Testis (tissue), 3 donors: ENCODE data around the gene CBFA2T2. TPM values are rescaled to one million over a fixed set of nuclear protein-coding genes. Genes with fewer than 3 reads are reported as not detected.
"Not testable (repeated sequence)": the region's sequence is repeated elsewhere in the genome, so short reads cannot be mapped to it uniquely, and the experiment has no call there.

Experiments used
- DNase-seq: peaks from one replicate; pipeline ENCODE4 v3.0.0-alpha.2; 2019
- H3K27ac ChIP-seq, 2 donors: fragments of 200-600 bp; sonication (generic); one replicate each; pipeline ENCODE4 v1.5.1; 2019
- H3K27me3 ChIP-seq: fragments of 200-600 bp; sonication (generic); one replicate; pipeline ENCODE4 v1.5.1; 2019
- H3K36me3 ChIP-seq: fragments of 200-600 bp; sonication (generic); one replicate; pipeline ENCODE4 v1.5.1; 2017; ENCODE audit warnings: low read depth; ENCODE audit errors: missing control alignments
- H3K4me1 ChIP-seq: fragments of 200-600 bp; sonication (generic); one replicate; pipeline ENCODE4 v1.5.1; 2019
- H3K4me3 ChIP-seq, 2 donors: fragments of 200-600 bp; sonication (generic); one replicate each; pipeline ENCODE4 v1.5.1; 2017 to 2019
- H3K9me3 ChIP-seq: fragments of 200-600 bp; sonication (generic); one replicate; pipeline ENCODE4 v1.5.1; 2017
- POLR2A ChIP-seq: fragments of 450-650 bp; IDR thresholded peaks from one replicate; pipeline ENCODE4 v1.6.1; 2017; ENCODE audit warnings: antibody characterized with exemption, mild to moderate bottlenecking, moderate library complexity
- WGBS, 2 donors: methylation state at CpG; one replicate each; pipeline ENCODE4 v1.1.5; 2018; 5-methylcytosine and 5-hydroxymethylcytosine counted together
- intact Hi-C: fragments of 100-400 bp; cut with DNase I; formaldehyde crosslinking; loops from one replicate; pipeline ENCODE4 v1.15.1; 2023; ENCODE audit warnings: low total_unique reads
- polyA plus RNA-seq: library from polyadenylated mRNA; stranded (reverse); fragments of 350-450 nt; fragmentation: Illumina TruSeq; extraction: RNeasy Lipid Tissue Mini Kit (QIAGEN cat#74804); gene quantifications from one replicate; pipeline ENCODE4 v1.2.3, GENCODE V29; 2014; ENCODE audit warnings: low read depth, low replicate concordance; ENCODE audit not compliant: insufficient read depth
- total RNA-seq, 2 donors: library from RNA; depleted of rRNA; stranded (reverse); fragments of >200 nt; gene quantifications; one replicate each; pipeline ENCODE4 v1.2.3, GENCODE V29; 2016
- TF ChIP-seq, protein P1 (sequence below), 3 experiments: fragments of 450-650 bp in 2 of 3; fragments of 200-600 bp in 1 of 3; sonication (generic) in 1 of 3; IDR thresholded peaks; one replicate each; pipeline ENCODE4 v1.5.1; 2016 to 2019; ENCODE audit warnings: antibody characterized with exemption in 3 of 3, mild to moderate bottlenecking in 2 of 3, moderate library complexity in 1 of 3

The CBFA2T2 gene
- total and polyA plus RNA-seq, 3 donors from 2014 or later = 25.2 to 39.2 (median 33.1) TPM

DNA sequence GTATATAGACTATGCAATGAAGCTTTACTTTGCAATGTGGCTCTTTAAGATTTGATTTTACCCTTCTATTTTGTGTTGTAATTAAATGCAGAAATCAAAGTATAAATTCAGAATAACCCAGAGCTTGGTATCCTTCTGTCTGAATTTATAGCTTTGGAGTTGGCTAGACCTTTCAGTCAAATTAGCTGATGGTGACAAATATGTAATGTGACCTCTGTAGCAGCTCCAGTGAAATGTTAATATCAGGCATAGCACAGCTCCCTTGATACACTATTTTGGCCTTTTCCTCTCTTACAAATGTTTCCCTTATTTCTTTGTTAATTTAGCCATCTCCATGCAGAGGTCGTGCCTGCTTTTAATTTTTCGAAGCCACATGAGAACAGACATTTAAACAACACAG, 11.1 kb downstream of the CBFA2T2 start:
- no peak overlapping the region for H3K27ac ChIP-seq

DNA sequence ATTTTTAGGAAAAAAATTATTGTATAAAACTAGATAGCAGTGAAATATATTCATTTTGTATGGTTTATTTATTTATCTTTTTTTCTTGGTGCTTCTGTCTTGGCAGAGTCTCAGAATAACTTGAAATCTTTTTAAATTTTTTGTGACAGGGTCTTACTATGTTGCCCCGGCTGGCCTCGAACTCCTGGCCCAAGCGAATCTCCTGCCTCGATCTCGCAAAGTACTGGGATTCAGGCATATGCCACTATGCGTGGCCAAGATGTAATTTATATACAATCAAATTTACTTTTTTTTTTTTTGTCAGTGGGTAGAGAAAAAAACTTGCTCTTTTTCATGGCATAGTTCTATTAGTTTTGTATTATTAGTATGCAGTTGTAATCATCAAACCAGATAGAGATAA, 13.7 kb downstream of the CBFA2T2 start:
- DNase-seq = no peak
- 94 to 98% methylated on average over 6 of the region's 6 CpGs for WGBS, 2 donors
- Histone ChIP-seq H3K36me3 (no peaks in the 10 kb centered on the region), H3K9me3 (no peaks in the 10 kb centered on the region), H3K4me1 (no peaks in the 10 kb centered on the region), H3K27me3 (no peaks in the 10 kb centered on the region), H3K4me3 (no peak overlapping the region), H3K27ac (no peak overlapping the region)
- intact Hi-C loops = no loop called here
- TF ChIP-seq, protein P1, sequence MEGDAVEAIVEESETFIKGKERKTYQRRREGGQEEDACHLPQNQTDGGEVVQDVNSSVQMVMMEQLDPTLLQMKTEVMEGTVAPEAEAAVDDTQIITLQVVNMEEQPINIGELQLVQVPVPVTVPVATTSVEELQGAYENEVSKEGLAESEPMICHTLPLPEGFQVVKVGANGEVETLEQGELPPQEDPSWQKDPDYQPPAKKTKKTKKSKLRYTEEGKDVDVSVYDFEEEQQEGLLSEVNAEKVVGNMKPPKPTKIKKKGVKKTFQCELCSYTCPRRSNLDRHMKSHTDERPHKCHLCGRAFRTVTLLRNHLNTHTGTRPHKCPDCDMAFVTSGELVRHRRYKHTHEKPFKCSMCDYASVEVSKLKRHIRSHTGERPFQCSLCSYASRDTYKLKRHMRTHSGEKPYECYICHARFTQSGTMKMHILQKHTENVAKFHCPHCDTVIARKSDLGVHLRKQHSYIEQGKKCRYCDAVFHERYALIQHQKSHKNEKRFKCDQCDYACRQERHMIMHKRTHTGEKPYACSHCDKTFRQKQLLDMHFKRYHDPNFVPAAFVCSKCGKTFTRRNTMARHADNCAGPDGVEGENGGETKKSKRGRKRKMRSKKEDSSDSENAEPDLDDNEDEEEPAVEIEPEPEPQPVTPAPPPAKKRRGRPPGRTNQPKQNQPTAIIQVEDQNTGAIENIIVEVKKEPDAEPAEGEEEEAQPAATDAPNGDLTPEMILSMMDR (IDR thresholded peaks at IDR 0.05) = no peak
- TF ChIP-seq POLR2A = no peak

More for the DNA sequence above, 11.1 kb downstream of the CBFA2T2 start:
- H3K9me3 ChIP-seq = no peaks in the 10 kb centered on the region
- TF ChIP-seq, protein P1 (IDR thresholded peaks at IDR 0.05) = no peak
- no peak for TF ChIP-seq POLR2A
- no peak overlapping the region for H3K4me3 ChIP-seq
- 66 to 80% methylated on average over 2 of the region's 2 CpGs for WGBS, 2 donors
- no peak for DNase-seq
- no peaks in the 10 kb centered on the region for H3K27me3 ChIP-seq
- no peaks in the 10 kb centered on the region for H3K4me1 ChIP-seq
- intact Hi-C loops = no loop called here
- no peaks in the 10 kb centered on the region for H3K36me3 ChIP-seq

DNA sequence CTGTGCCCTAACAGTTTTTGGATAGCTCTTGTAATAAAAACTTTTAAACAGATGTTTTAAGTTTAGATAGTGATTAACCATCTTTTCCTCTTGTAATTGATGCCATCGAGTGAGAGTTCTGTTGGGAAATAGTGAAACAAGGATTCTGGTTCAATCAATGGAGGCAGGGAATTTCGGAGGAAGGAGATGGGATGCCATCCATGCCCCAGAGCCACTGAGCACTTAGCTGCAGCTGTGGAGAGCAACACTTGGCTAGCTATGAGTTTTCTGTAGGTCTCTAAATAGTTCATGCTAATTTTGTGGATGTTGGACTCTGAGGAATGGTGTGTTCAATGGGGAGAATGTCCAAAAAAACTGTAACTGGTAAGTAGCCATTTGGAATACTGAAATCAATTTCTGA, 16.7 kb downstream of the CBFA2T2 start:
- H3K4me3 ChIP-seq = no peak overlapping the region
- intact Hi-C loops = no loop called here
- TF ChIP-seq, protein P1 (IDR thresholded peaks at IDR 0.05) = no peak
- no peak for TF ChIP-seq POLR2A
- no peaks in the 10 kb centered on the region for H3K9me3 ChIP-seq
- no peak for DNase-seq
- no peaks in the 10 kb centered on the region for H3K4me1 ChIP-seq
- whole genome bisulfite sequencing, 2 donors = 80 to 85% methylated on average over 2 of the region's 2 CpGs
- no peaks in the 10 kb centered on the region for H3K36me3 ChIP-seq
- H3K27ac ChIP-seq = no peak overlapping the region
- H3K27me3 ChIP-seq = no peaks in the 10 kb centered on the region

DNA sequence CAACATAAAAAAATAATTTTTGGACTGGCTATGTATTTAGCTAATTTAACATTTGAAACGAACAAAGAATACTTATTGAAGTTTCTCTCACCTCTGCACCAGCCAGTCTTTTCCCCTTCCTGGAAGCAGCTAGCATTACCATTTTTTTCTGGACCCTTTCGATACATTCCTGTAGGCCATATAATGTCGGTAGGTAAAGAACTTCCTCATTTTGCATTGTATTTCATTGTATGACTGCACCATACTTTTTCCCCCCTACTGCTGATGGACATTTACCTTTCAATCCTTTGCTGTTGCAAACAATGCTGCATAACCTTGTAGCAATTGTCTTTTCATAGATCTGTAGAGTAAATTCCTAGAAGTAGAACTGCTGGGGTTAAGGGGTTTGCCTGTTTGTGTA, 17.6 kb downstream of the CBFA2T2 start:
- no peak overlapping the region for H3K27ac ChIP-seq
- no peak for DNase-seq
- H3K4me1 ChIP-seq = no peaks in the 10 kb centered on the region
- no peaks in the 10 kb centered on the region for H3K27me3 ChIP-seq
- no peaks in the 10 kb centered on the region for H3K9me3 ChIP-seq
- intact Hi-C loops = no loop called here
- TF ChIP-seq, protein P1 (IDR thresholded peaks at IDR 0.05) = no peak
- no peak for TF ChIP-seq POLR2A
- no peak overlapping the region for H3K4me3 ChIP-seq
- 85 to 86% methylated on average over 3 of the region's 3 CpGs for WGBS, 2 donors
- no peaks in the 10 kb centered on the region for H3K36me3 ChIP-seq

DNA sequence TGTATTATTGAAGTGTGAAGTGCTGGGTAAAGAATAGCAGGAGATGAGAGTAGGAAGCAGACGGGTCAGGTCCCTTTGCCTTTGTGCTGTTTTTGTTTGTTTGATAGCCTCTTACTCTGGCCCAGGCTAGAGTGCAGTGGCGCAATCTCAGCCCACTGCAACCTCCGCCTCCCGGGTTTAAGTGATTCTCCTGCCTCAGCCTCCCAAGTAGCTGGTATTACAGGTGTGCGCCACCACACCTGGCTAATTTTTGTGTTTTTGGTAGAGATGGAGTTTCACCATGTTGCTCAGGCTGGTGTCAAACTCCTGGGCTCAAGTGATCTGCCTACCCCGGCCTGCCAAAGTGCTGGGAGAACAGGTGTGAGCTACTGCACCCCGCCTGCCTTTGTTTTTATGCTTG, 18.1 kb downstream of the CBFA2T2 start:
- 92 to 95% methylated on average over 7 of the region's 7 CpGs for WGBS, 2 donors
- H3K4me3 ChIP-seq, H3K4me1 ChIP-seq, H3K9me3 ChIP-seq, H3K27ac ChIP-seq, DNase-seq, intact Hi-C loops, H3K36me3 ChIP-seq, H3K27me3 ChIP-seq: not testable (repeated sequence)

DNA sequence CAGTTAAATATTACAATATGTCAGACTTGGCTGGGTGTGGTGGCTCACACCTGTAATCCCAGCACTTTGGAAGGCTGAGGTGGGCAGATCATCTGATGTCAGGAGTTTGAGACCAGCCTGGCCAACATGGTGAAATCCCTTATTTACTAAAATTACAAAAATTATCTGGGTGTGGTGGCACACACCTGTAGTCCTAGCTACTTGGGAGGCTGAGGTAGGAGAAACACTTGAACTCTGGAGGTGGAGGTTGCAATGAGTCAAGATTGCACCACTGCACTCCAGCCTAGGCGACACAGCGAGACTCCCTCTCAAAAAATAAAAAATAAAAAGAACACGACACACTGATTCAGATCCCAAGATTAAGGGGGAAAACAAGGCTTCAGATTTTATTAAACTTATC, 19.2 kb downstream of the CBFA2T2 start:
- H3K36me3 ChIP-seq, DNase-seq, H3K27me3 ChIP-seq, H3K4me1 ChIP-seq, intact Hi-C loops, H3K9me3 ChIP-seq, H3K4me3 ChIP-seq, H3K27ac ChIP-seq: not testable (repeated sequence)
- WGBS, 2 donors = 89 to 98% methylated on average over 3 of the region's 3 CpGs

DNA sequence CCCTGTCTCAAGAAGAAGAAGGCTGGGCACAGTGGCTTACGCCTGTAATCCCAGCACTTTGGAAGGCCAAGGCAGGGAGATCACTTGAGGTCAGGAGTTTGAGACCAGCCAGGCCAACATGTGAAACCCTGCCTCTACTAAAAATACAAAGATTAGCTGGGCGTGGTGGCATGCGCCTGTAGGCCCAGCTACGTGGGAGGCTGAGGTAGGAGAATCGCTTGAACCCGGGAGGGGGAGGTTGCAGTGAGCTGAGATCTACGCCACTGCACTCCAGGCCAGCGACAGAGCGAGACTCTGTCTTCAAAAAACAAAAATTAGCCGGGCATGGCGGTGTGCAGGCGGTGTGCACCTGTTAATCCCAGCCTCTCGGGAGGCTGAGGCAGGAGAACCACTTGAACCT, 22.0 kb downstream of the CBFA2T2 start:
- 93 to 95% methylated on average over 13 of the region's 13 CpGs for WGBS, 2 donors

More for the DNA sequence above, 22.0 kb downstream of the CBFA2T2 start:
- H3K9me3 ChIP-seq, H3K36me3 ChIP-seq, H3K4me3 ChIP-seq, H3K27ac ChIP-seq, DNase-seq, H3K4me1 ChIP-seq, intact Hi-C loops, H3K27me3 ChIP-seq: not testable (repeated sequence)
